ENCODE data around the gene MCM5.
"Not testable (repeated sequence)": the region's sequence is repeated elsewhere in the genome, so short reads cannot be mapped to it uniquely, and the experiment has no call there.

MCM5 gene

DNA sequence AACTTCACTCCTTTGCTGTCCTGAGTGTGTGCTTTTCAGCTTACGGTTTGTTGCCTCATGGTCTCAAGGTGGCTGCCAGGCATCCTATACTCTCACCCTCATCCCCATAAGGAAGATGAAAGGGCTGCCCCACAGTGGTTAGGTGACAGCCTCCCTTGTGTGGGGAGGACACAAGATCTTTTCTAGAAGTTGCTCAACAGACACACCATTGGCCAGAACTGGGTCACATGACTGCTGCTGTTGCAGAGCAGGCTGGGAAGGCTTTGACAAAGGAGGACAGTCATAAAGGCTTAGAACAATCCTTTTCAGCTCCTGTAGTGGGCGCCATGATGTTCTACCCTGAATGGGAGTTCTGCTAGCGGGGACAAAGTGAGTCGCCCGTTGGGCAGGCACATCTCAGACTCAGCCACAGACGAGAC is 71.0 kb downstream of the MCM5 start:
- Histone ChIP-seq H3K9me3 (ENCODE audit: insufficient read depth, low read length) (peaks cover 21% of the 10 kb centered on the region), H3K27me3 (ENCODE audit: insufficient read depth, insufficient read length) (no peaks in the 10 kb centered on the region), H3K4me3 (ENCODE audit: insufficient read length, low read depth) (no peak overlapping the region), H3K4me1 (ENCODE audit: insufficient read depth, insufficient read length) (peaks cover 7% of the 10 kb centered on the region), H3K9ac (ENCODE audit: insufficient read length, low read depth) (no peak overlapping the region), H3K36me3 (ENCODE audit: insufficient read depth, insufficient read length, low read length) (no peaks in the 10 kb centered on the region)
- TF ChIP-seq ZNF274 (IDR thresholded peaks at IDR 0.05; ENCODE audit: low read depth, low read length) (no peak), SUZ12 (IDR thresholded peaks at IDR 0.05; ENCODE audit: extremely low read depth, insufficient read depth, insufficient read length) (no peak), YY1 (IDR thresholded peaks at IDR 0.05; ENCODE audit: insufficient read depth, insufficient read length) (no peak)
- DNase-seq (ENCODE audit: low read depth, low spot score): no peak

DNA sequence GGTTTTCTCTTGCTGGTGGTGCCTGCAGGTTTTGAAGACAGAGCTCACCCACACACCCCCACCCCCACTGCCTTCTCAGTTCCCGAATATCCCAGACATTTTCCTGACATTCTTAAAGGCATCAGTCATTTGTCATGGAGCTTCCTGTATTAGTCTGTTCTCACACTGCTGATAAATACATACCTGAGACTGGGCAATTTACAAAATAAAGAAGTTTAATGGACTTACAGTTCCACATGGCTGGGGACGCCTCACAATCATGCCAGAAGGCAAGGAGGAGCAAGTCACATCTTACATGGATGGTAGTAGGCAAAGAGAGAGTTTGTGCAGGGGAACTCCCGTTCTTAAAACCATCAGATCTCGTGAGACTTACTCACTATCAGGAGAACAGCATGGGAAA is 71.6 kb downstream of the MCM5 start:
- not testable (repeated sequence) for H3K27me3 ChIP-seq (ENCODE audit: insufficient read depth, insufficient read length); H3K9ac ChIP-seq (ENCODE audit: insufficient read length, low read depth); H3K36me3 ChIP-seq (ENCODE audit: insufficient read depth, insufficient read length, low read length); H3K4me1 ChIP-seq (ENCODE audit: insufficient read depth, insufficient read length); DNase-seq (ENCODE audit: low read depth, low spot score); H3K4me3 ChIP-seq (ENCODE audit: insufficient read length, low read depth)
- peaks cover 21% of the 10 kb centered on the region for H3K9me3 ChIP-seq (ENCODE audit: insufficient read depth, low read length)

DNA sequence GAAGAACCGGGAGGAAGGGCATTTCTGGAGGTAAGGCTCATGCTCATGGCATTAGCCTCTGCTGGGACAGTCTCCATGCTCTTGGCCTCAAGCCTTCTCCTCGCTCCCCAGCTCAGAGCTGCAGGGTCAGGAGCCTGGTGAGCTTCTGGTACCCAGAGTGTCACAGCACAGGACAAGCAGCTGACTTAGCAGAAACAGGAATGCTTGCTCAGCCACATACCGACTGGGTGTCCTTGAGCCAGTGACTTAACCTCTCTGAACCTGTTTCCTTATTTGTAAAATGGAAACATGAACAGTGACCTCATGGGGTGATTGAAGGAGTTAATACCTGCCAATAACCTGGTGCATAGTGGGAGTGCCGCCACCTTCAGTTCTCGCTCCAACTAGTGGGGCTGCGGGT is 72.5 kb downstream of the MCM5 start:
- Histone ChIP-seq H3K36me3 (ENCODE audit: insufficient read depth, insufficient read length, low read length) (no peaks in the 10 kb centered on the region), H3K27me3 (ENCODE audit: insufficient read depth, insufficient read length) (no peaks in the 10 kb centered on the region), H3K9ac (ENCODE audit: insufficient read length, low read depth) (no peak overlapping the region), H3K9me3 (ENCODE audit: insufficient read depth, low read length) (peaks cover 21% of the 10 kb centered on the region), H3K4me3 (ENCODE audit: insufficient read length, low read depth) (no peak overlapping the region), H3K4me1 (ENCODE audit: insufficient read depth, insufficient read length) (peaks cover 7% of the 10 kb centered on the region)
- TF ChIP-seq SUZ12 (IDR thresholded peaks at IDR 0.05; ENCODE audit: extremely low read depth, insufficient read depth, insufficient read length) (no peak), YY1 (IDR thresholded peaks at IDR 0.05; ENCODE audit: insufficient read depth, insufficient read length) (no peak), ZNF274 (IDR thresholded peaks at IDR 0.05; ENCODE audit: low read depth, low read length) (no peak)
- no peak for DNase-seq (ENCODE audit: low read depth, low spot score)

DNA sequence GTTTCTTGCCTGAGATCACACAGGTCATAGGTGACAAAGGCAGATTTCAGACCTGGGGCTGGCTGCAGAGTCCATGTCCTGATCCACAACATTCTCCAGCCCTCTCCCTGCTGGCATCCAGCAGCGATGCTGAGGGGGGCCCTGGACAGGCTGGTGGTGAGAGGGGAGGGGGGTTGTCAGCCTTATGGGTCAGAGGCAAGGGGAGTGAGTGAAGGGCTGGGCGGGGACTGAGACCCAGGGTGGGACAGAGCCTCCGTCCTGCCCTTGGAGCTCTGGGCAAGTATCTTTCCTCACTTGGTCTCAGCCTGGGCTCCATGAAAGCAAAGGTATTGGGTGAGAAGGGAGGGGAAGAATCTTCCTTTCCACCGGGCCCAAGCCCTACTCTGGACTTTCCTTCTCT is 74.0 kb downstream of the MCM5 start:
- Histone ChIP-seq H3K36me3 (ENCODE audit: insufficient read depth, insufficient read length, low read length) (no peaks in the 10 kb centered on the region), H3K4me1 (ENCODE audit: insufficient read depth, insufficient read length) (no peaks in the 10 kb centered on the region), H3K4me3 (ENCODE audit: insufficient read length, low read depth) (no peak overlapping the region), H3K27me3 (ENCODE audit: insufficient read depth, insufficient read length) (no peaks in the 10 kb centered on the region), H3K9me3 (ENCODE audit: insufficient read depth, low read length) (peaks cover 21% of the 10 kb centered on the region), H3K9ac (ENCODE audit: insufficient read length, low read depth) (no peak overlapping the region)
- DNase-seq (ENCODE audit: low read depth, low spot score): no peak
- TF ChIP-seq ZNF274 (IDR thresholded peaks at IDR 0.05; ENCODE audit: low read depth, low read length): no peak
- TF ChIP-seq YY1 (IDR thresholded peaks at IDR 0.05; ENCODE audit: insufficient read depth, insufficient read length): no peak
- no peak for TF ChIP-seq SUZ12 (IDR thresholded peaks at IDR 0.05; ENCODE audit: extremely low read depth, insufficient read depth, insufficient read length)
